H9 (cell line): ENCODE data around the gene STX10. TPM values are rescaled to one million over a fixed set of nuclear protein-coding genes. Genes with fewer than 3 reads are reported as not detected.
A peak's percentile ranks its signal among the peaks of the same experiment; 100 is the strongest.

Experiments
- DNase-seq: peaks from one replicate; pipeline ENCODE4 v3.0.0-alpha.2; 2017
- H2AFZ ChIP-seq: one replicate; pipeline ENCODE4 v1.6.1; 2013; ENCODE audit warnings: mild to moderate bottlenecking, low read length, control low read depth, moderate library complexity
- H2AK5ac ChIP-seq: 2 replicates; pipeline ENCODE4 v1.6.1; 2013; ENCODE audit warnings: low read length, control low read depth, mixed read lengths; ENCODE audit not compliant: insufficient read length
- H2BK120ac ChIP-seq: one replicate; pipeline ENCODE4 v1.6.1; 2013; ENCODE audit warnings: low read depth, mild to moderate bottlenecking, low read length, control low read depth, inconsistent platforms; ENCODE audit not compliant: poor library complexity, severe bottlenecking
- H2BK12ac ChIP-seq: 2 replicates; pipeline ENCODE4 v1.6.1; 2013; ENCODE audit warnings: low read length, control low read depth, mixed read lengths, low read depth; ENCODE audit not compliant: insufficient read length
- H2BK15ac ChIP-seq: 2 replicates; pipeline ENCODE4 v1.6.1; 2013; ENCODE audit warnings: low read depth, low read length, control low read depth
- H2BK20ac ChIP-seq: one replicate; pipeline ENCODE4 v1.6.1; 2013; ENCODE audit warnings: low read depth, mild to moderate bottlenecking, low read length, control low read depth, inconsistent platforms; ENCODE audit not compliant: poor library complexity, severe bottlenecking
- H2BK5ac ChIP-seq: 2 replicates; pipeline ENCODE4 v1.6.1; 2013; ENCODE audit warnings: low read length, control low read depth, mixed read lengths; ENCODE audit not compliant: insufficient read length
- H3K14ac ChIP-seq: 2 replicates; pipeline ENCODE4 v1.6.1; 2013; ENCODE audit warnings: low read length, control low read depth; ENCODE audit not compliant: insufficient read depth
- H3K18ac ChIP-seq: 2 replicates; pipeline ENCODE4 v1.6.1; 2013; ENCODE audit warnings: low read depth, mild to moderate bottlenecking, mixed read lengths, low read length, control low read depth; ENCODE audit not compliant: insufficient read length
- H3K23ac ChIP-seq: 2 replicates; pipeline ENCODE4 v1.6.1; 2013; ENCODE audit warnings: low read length, control low read depth, mixed read lengths, low read depth; ENCODE audit not compliant: insufficient read length
- H3K23me2 ChIP-seq: 2 replicates; pipeline ENCODE4 v1.6.1; 2013; ENCODE audit warnings: low read depth, mild to moderate bottlenecking, mixed read lengths, low read length, control low read depth; ENCODE audit not compliant: insufficient read length, poor library complexity, severe bottlenecking
- H3K27ac ChIP-seq: 2 replicates; pipeline ENCODE4 v1.5.1; 2013; ENCODE audit warnings: low read length, control low read depth, mixed read lengths, low read depth; ENCODE audit not compliant: insufficient read length
- H3K27me3 ChIP-seq: 2 replicates; pipeline ENCODE4 v1.6.1; 2013; ENCODE audit warnings: low read length, control low read depth, inconsistent platforms; ENCODE audit not compliant: insufficient read depth
- H3K4ac ChIP-seq: 2 replicates; pipeline ENCODE4 v1.6.1; 2013; ENCODE audit warnings: low read depth, mild to moderate bottlenecking, control low read depth, inconsistent platforms, low read length, moderate library complexity
- H3K4me1 ChIP-seq: 2 replicates; pipeline ENCODE4 v1.6.1; 2013; ENCODE audit warnings: low read length, control low read depth, inconsistent platforms; ENCODE audit not compliant: insufficient read depth
- H3K4me2 ChIP-seq: 2 replicates; pipeline ENCODE4 v1.6.1; 2013; ENCODE audit warnings: low read length, control low read depth, mixed read lengths; ENCODE audit not compliant: insufficient read length, insufficient read depth
- H3K56ac ChIP-seq: 2 replicates; pipeline ENCODE4 v1.6.1; 2013; ENCODE audit warnings: low read depth, mild to moderate bottlenecking, mixed read lengths, low read length, control low read depth; ENCODE audit not compliant: insufficient read length
- H3K79me1 ChIP-seq: 2 replicates; pipeline ENCODE4 v1.6.1; 2013; ENCODE audit warnings: low read depth, mild to moderate bottlenecking, moderate library complexity, low read length, control low read depth, inconsistent platforms; ENCODE audit not compliant: insufficient read depth, poor library complexity, severe bottlenecking
- H3K79me2 ChIP-seq: 2 replicates; pipeline ENCODE4 v1.6.1; 2013; ENCODE audit warnings: low read length, control low read depth, inconsistent platforms; ENCODE audit not compliant: insufficient read depth
- H3K9ac ChIP-seq: 2 replicates; pipeline ENCODE4 v1.6.1; 2013; ENCODE audit warnings: low read length, control low read depth, mixed read lengths; ENCODE audit not compliant: insufficient read length; ENCODE audit errors: extremely low read depth
- H3K9me3 ChIP-seq: one replicate; pipeline ENCODE4 v1.6.1; 2013; ENCODE audit warnings: low read depth, low read length, inconsistent platforms; ENCODE audit not compliant: control insufficient read depth
- H3T11ph ChIP-seq: one replicate; pipeline ENCODE4 v1.6.1; 2013; ENCODE audit warnings: mild to moderate bottlenecking, low read length, control low read depth, inconsistent platforms
- H4K20me1 ChIP-seq: one replicate; pipeline ENCODE4 v1.6.1; 2013; ENCODE audit not compliant: control insufficient read depth, insufficient read length, insufficient read depth
- H4K5ac ChIP-seq: 2 replicates; pipeline ENCODE4 v1.6.1; 2013; ENCODE audit warnings: low read depth, mild to moderate bottlenecking, mixed read lengths, low read length, control low read depth; ENCODE audit not compliant: insufficient read length
- H4K8ac ChIP-seq: replicated peaks from 2 replicates; pipeline ENCODE4 v1.6.1; 2013; ENCODE audit warnings: low read length, control low read depth, mixed read lengths, low read depth; ENCODE audit not compliant: insufficient read length
- H4K91ac ChIP-seq: 2 replicates; pipeline ENCODE4 v1.6.1; 2013; ENCODE audit warnings: low read depth, mild to moderate bottlenecking, moderate library complexity, mixed read lengths, low read length, control low read depth; ENCODE audit not compliant: insufficient read length
- H3K27ac Mint-ChIP-seq, 3 experiments: 2 replicates in 2 of 3; 3 replicates in 1 of 3; pipeline ENCODE4 v1.8.0; 2020 to 2021; ENCODE audit warnings: mixed read lengths in 3 of 3, mild to moderate bottlenecking in 1 of 3, moderate library complexity in 1 of 3
- H3K27me3 Mint-ChIP-seq: 2 replicates; pipeline ENCODE4 v1.8.0; 2021; ENCODE audit warnings: low read depth, mild to moderate bottlenecking, moderate library complexity, mixed read lengths
- H3K36me3 Mint-ChIP-seq, 3 experiments: 2 replicates in 2 of 3; 3 replicates in 1 of 3; pipeline ENCODE4 v1.8.0; 2020 to 2021; ENCODE audit warnings: low read depth in 3 of 3, mixed read lengths in 3 of 3; ENCODE audit not compliant: insufficient read depth in 1 of 3
- H3K4me1 Mint-ChIP-seq, 2 experiments: 2 replicates each; pipeline ENCODE4 v1.8.0; 2020; ENCODE audit warnings: mixed read lengths in 2 of 2
- H3K4me3 Mint-ChIP-seq, 2 experiments: 2 replicates in 1 of 2; 3 replicates in 1 of 2; pipeline ENCODE4 v1.8.0; 2020 to 2021; ENCODE audit warnings: mild to moderate bottlenecking in 2 of 2, mixed read lengths in 2 of 2, moderate library complexity in 1 of 2
- H3K9me3 Mint-ChIP-seq, 2 experiments: 2 replicates in 1 of 2; 3 replicates in 1 of 2; pipeline ENCODE4 v1.8.0; 2020; ENCODE audit warnings: mild to moderate bottlenecking in 2 of 2, mixed read lengths in 2 of 2, moderate library complexity in 1 of 2
- WGBS: extraction: QIAGEN DNeasy Blood & Tissue Kit; methylation state at CpG from one replicate; pipeline ENCODE4 v1.1.7; 2013; ENCODE audit warnings: missing lambda C conversion rate, low lambda C conversion rate, mixed read lengths; ENCODE audit not compliant: insufficient read length; ENCODE audit errors: extremely low coverage; 5-methylcytosine and 5-hydroxymethylcytosine counted together
- total RNA-seq: library from RNA; stranded (reverse); gene quantifications from 2 replicates; pipeline ENCODE4 v1.2.1, GENCODE V29; 2021
- TF ChIP-seq, protein P1 (sequence below): fragments of 200-600 bp; sonication (generic); conservative IDR thresholded peaks from 3 replicates; pipeline ENCODE4 v1.8.0; 2021; ENCODE audit warnings: antibody characterized with exemption, mild to moderate bottlenecking

The STX10 gene
- total RNA-seq, 1 experiment from 2014 or later: 39.4 TPM

DNA sequence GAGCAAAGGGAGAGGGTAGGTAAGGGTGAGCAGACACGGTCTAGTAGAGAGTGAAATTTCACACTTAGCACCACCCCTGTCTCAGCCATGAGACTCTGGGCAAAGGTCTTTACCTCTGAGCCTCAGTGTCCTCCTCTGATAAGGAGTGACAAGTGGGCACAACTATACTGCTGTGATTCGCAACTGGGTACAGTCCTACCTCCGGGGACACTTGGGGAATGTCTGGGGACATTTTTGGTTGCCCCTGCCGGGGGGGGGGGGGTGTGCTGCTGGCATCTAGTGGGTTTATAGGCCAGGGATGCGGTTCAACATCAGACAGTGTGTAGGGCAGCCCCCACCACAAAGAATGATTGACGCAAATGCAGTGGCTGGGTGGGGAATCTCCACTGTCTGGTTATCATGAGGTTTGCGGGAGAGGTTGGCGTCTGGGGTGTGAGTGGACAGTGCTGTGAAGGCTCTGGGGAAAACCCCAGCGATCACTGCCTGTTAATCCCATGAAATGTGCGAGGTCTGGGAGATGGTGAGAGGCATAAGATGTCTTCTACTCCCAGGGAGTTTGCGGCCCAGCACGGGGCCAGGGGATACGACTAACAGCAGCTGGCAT is 27.8 kb downstream of the STX10 start:
- H3T11ph ChIP-seq: no peak overlapping the region
- H2BK15ac ChIP-seq: no peak overlapping the region
- no peak overlapping the region for H3K4me2 ChIP-seq
- H4K91ac ChIP-seq: no peak overlapping the region
- H3K23me2 ChIP-seq: peaks cover 5% of the 10 kb centered on the region
- no peak overlapping the region for H4K8ac ChIP-seq
- Mint-ChIP-seq H3K27ac (peak overlapping the region; percentile 41 to 83 (median 55); a peak in 6 of 7 replicates), H3K4me1 (peaks cover 41 to 43% of the 10 kb centered on the region in 2 experiments), H3K9me3 (no peaks in the 10 kb centered on the region), H3K27me3 (no peaks in the 10 kb centered on the region), H3K4me3 (no peak overlapping the region), H3K36me3 (peaks cover 5 to 48% (median 36%) of the 10 kb centered on the region in 3 experiments; a peak in 5 of 7 replicates)
- no peak overlapping the region for H3K23ac ChIP-seq
- H3K56ac ChIP-seq: no peak overlapping the region
- peaks cover 11% of the 10 kb centered on the region; the same call in 1 of the 2 replicates for H3K4me1 ChIP-seq
- DNase-seq: no peak
- no peak overlapping the region for H3K27ac ChIP-seq
- WGBS: no CpG with 5 or more reads among the region's 13 CpGs
- no peak overlapping the region for H2AFZ ChIP-seq
- H3K18ac ChIP-seq: no peak overlapping the region
- no peaks in the 10 kb centered on the region for H4K20me1 ChIP-seq
- H3K4ac ChIP-seq: no peak overlapping the region
- no peak overlapping the region for H2AK5ac ChIP-seq
- H2BK20ac ChIP-seq: no peak overlapping the region
- TF ChIP-seq, protein P1, sequence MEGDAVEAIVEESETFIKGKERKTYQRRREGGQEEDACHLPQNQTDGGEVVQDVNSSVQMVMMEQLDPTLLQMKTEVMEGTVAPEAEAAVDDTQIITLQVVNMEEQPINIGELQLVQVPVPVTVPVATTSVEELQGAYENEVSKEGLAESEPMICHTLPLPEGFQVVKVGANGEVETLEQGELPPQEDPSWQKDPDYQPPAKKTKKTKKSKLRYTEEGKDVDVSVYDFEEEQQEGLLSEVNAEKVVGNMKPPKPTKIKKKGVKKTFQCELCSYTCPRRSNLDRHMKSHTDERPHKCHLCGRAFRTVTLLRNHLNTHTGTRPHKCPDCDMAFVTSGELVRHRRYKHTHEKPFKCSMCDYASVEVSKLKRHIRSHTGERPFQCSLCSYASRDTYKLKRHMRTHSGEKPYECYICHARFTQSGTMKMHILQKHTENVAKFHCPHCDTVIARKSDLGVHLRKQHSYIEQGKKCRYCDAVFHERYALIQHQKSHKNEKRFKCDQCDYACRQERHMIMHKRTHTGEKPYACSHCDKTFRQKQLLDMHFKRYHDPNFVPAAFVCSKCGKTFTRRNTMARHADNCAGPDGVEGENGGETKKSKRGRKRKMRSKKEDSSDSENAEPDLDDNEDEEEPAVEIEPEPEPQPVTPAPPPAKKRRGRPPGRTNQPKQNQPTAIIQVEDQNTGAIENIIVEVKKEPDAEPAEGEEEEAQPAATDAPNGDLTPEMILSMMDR: no peak
- H2BK12ac ChIP-seq: no peak overlapping the region
- no peak overlapping the region for H3K9ac ChIP-seq
- H3K27me3 ChIP-seq: no peaks in the 10 kb centered on the region
- H3K79me2 ChIP-seq: peaks cover 66% of the 10 kb centered on the region
- H2BK120ac ChIP-seq: no peak overlapping the region
- no peak overlapping the region for H2BK5ac ChIP-seq
- no peak overlapping the region for H3K14ac ChIP-seq
- H3K79me1 ChIP-seq: peaks cover 2% of the 10 kb centered on the region
- no peaks in the 10 kb centered on the region for H3K9me3 ChIP-seq
- no peak overlapping the region for H4K5ac ChIP-seq
